Activated T-cell treated with anti-CD3 and anti-CD28 coated beads for 1 hour (primary cell): ENCODE data around the gene CMSS1.

Experiments
- DNase-seq: peaks from one replicate; pipeline ENCODE4 v3.0.0-alpha.2; 2020; ENCODE audit warnings: low read depth

Gene CMSS1

DNA sequence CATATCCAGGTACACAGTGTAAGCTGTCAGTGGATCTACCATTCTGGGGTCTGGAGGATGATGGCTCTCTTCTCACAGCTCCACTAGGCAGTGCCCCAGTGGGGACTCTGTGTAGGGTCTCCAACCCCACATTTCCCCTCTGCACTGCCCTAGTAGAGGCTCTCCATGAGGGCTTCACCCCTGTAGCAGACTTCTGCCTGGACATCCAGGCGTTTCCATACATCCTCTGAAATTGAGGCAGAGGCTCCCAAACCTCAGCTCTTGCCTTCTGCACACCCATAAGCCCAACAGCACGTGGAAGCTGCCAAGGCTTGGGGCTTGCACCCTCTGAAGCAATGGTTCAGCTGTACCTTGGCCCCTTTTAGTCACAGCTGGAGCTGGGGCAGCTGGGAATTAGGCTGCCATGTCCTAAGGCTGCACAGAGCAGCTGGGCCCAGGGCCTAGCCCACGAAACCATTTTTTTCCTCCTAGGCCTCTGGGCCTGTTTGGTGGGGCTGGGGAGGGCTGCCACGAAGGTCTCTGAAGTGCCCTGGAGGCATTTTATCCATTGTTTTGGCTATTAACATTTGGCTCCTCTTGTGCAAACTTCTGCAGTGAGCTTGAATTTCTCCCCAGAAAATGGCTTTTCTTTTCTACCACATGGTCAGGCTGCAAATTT, 362.2 kb downstream of the CMSS1 start:
- no peak for DNase-seq

DNA sequence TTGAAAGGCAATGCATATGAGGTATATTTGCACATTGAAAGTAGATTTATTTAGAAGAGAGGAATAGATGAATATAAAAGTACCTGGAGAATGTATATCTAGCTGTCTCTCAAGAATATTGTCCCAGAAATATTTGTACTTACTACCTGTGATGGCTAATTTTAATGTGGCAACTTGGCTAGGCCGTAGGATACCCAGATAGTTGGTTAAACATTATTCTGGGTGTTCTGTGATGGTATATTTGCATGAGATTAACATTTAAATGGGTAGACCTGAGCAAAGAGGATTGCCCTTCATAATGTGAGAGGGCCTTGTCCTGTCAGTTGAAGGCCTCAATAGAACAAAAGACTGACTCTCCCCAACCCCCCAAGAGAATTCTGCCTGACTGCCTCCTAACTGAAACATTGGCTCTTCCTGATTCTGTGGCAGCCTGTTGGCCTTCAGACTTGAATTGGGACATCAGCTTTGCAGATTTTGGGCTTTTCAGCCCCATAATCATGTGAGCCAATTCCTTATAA, 366.0 kb downstream of the CMSS1 start:
- no peak for DNase-seq

DNA sequence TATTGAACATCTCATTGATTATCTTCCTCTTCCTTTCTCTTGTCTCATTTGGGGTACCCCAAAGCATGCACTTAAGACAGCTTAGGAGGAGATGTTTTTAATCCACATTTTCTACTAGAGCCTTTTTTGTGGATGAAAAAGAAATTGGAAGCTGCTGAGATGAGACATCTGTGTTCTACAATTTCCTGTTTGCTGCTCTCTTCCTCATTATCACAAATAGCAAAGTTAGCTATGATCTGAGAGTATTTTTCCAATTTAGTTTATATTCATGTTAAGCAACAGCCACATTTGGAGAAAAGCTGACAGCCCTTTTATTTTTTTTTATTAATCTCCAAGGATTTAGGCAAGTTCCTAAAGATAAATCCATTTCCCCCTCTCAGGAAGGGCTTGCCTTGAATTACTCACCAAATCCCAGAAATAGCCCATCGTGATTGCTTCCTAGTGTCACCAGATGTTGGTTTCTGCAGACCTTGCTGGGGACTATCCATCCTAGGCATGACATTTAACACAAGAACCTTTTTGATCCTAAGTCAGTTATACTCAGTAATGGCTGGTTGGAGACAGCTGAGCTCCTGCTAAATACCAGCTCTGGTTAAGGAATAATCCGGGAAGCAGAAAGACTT, 367.4 kb downstream of the CMSS1 start:
- DNase-seq = no peak

DNA sequence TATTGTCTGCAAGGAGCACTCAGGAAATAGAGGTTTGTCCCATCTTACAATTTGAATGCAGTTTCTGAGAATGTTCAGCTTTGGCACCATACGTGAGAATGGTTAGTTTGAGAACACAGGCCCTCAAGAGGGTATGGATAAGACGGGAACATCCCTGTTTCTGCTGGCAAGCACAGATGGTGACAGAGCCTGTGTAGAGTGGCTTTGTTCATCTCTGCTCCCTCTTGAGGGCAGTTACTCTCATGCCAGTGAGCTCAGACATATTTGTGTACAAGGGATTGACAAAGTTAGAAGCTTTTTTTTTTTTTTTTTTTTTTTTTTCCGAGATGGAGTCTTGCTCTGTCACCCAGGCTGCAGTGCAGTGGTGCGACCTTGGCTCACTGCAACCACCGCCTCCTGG, 368.2 kb downstream of the CMSS1 start:
- no peak for DNase-seq

DNA sequence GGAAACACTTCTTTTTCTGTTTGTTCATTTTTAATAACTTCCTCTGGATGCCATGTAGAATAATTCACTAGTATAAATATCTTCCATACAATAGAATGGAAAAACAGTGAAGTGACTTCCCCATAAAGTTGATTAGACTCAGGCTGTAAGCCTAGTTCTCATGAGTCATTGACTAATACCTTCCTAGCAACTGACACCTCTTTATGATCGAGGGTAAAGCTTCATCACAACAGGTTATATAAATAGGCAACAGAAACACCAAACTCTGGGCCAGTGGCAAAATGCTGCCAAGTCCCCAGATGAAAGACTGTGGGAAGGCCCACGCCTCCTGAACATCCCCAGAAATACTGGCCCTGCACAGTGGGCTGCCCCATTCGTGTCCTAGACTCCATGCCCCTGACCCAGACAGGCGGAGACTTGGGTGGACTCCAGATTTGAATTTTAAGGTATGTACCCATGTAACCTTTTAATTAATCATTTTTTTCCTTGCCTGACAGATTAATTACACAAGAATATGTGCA, 371.8 kb downstream of the CMSS1 start:
- DNase-seq = no peak

DNA sequence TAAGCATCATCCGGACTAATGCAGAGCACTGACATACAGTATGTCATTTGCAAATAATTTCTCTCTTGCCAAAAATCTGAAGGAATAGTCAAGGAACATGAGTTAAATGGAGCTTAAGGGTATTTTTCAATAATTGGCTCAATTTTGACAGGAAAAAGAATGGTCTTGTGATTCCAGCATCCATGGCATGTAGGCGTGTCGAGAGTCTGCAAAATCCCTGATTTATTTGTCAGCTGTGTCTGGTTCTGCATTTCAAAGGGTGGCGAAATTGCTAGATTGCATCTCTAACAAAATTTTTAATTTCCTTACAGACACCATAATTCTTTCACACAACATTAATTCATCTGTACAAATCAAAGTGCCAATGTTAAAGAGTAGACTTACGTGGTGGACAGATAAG, 377.7 kb downstream of the CMSS1 start:
- DNase-seq = no peak

DNA sequence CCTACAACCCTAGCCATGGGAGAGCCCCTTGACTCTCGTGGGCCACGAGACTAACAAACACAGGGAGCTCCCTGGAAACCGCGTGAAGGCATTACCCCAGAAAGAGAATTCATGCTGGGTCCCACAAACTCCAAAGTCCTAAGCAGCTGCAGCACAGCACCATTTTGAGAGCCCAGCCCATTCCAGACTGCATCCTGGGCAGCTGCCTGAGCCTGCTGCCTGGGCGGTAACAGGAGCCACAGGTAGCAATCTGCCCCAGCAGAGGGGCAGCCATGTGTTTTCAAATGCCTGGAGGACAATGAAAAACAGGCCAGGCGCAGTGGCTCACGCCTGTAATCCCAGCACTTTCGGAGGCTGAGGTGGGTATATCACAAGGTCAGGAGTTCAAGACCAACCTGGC, 380.2 kb downstream of the CMSS1 start:
- no peak for DNase-seq

DNA sequence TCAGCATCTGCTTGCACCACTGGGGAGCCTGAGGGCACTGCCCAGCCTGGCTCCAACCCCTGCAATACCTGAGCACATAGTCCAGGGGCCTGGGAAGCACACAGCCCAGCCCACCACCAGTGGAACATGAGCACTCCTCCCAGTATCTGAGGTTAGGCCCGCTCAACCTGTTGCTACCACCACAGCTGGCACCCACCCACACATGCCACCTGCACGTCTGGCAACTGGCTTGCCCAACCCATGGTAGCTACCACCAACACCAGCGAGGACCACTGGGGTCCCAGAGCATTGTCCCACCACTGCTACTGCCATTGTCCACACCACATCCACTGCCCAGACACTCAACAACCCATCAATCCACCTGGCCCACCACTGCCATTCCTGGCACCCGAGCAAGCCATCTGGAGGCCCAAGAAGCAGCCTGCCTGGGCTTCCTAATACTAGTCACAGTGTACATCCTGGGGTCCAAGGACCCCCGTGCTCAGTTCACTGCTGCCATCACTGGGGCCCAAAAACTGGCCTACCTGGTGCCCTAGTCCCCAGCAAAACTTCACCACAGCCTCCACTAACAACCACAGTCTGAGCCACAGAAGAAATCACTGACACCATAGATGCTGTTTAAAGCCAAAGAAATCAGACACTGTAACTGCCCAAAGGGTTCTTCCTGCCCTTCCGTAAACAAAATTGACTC, 381.1 kb downstream of the CMSS1 start:
- no peak for DNase-seq

DNA sequence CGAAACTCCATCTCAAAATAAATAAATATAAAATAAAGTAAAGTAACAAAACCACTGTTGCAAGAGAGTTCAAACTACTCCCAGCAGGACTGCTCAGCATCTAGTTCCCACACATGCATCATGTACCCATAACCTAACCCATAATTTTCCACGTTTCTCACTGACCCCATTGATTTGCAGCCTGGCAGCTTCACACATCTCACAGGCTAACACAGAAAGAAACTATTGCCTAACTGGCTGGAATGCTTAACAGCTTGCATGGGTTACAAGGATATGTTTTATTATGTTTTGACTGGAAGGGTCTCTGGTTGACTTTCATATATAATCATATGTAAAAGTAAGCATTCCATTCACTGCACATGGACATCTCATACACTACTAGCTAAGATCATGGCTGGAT, 387.5 kb downstream of the CMSS1 start:
- no peak for DNase-seq

DNA sequence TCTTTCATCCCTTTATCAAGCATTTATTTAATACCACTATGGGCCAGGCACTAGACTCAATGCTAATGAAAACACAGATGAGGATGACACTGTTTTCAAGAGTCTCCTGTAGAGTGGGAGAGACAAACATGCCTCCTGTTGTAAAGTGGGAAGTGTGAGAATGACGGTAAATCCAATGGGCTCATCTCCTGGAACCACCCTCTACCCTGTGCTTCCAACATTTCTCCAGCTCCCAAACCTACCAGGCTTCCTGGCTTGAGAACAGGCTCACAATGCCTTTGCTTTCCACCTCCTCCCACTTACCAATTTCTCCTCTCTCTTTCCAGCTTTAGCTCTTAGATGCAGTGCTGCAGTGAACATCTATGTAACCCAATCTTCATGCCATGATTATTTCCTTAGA, 389.0 kb downstream of the CMSS1 start:
- DNase-seq = no peak

DNA sequence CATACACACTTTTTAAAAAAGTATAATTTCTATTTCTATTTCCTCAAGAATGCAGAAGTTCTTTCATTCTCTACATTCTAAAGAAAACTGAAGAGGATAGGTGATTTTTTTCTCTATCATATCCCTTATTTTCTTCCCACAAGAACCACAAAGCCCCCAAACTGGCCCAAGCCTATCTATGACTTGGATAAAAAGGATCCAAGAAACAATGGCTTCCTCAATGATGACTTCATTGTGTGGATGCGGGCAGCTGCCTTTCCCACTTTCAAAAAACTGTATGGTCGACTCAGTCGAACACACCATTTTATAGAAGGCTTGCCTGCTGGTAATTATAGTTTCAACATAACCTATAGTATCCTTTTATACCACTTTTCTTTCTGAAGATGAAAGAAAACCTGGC, 390.2 kb downstream of the CMSS1 start:
- no peak for DNase-seq

DNA sequence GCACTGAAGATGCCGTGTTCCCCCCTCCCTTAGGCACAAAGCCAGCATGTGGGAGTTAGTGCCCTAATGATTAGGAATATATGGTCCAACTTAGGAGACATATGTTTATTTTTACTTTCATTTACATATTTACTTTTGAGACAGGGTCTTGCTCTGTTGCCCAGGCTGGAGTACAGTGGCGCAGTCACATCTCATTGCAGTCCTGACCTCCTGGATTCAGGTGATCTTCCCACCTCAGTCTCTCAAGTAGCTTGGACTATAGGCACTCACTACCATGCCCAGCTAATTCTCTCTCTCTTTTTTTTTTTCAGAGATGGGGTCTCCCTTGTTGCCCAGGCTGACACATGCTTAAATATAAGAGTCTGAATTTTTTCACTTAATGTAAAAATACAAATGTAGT, 391.5 kb downstream of the CMSS1 start:
- DNase-seq = no peak

DNA sequence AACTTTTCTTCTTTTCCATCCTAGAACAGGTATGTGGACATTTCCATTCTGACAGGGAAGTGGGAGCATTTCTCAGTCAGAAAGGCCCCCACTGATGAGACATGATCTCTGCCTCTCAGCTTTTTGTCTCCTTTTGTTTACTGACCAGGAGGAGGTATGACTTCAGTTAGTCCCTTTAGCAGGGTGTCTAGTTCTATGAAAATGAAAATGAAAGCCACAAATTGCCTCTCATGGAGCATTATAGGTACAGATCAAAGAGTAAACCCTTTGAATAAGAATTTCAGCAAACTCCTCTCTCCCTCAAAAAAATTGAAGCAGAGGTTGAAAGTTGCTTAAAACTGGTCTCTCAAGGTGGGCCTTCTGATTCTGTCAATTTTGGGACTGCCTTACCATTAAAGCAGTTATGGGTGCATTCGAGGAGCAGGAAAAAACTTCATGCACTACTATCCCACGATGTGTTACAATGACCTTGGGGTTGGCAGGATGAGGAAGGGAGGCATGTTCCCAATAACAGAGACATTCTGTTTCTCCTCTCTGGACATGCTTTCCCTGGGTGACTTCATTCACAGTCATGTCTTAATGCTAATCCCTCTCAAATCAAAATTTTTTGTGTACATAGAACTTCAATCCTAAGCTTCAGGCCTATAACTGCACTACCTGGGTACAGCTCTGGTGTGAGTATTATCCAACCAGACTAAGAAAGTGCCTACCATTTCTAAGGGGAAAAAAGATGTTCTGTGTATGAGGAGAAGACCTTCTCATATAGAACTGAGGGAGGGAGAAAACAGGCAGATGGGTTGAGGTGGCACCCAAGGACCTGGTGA, 392.5 kb downstream of the CMSS1 start:
- DNase-seq = no peak

DNA sequence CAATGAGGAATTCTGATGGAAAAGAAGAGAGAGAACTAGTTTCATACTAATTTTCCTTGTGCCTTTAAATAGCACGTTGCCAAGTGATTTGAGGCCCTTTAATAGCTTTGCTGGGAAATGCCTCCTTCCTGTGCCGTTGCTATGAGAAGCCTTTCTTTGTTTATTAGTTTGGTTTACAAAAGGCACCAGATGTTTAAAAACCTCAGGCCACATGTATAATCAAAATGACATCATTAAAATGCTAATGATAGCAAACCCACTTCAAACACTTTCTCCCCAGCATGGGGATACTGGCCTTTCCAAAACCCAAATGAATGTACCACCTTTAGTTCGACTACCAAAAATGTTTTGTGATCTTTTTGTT, 393.1 kb downstream of the CMSS1 start:
- DNase-seq = no peak

DNA sequence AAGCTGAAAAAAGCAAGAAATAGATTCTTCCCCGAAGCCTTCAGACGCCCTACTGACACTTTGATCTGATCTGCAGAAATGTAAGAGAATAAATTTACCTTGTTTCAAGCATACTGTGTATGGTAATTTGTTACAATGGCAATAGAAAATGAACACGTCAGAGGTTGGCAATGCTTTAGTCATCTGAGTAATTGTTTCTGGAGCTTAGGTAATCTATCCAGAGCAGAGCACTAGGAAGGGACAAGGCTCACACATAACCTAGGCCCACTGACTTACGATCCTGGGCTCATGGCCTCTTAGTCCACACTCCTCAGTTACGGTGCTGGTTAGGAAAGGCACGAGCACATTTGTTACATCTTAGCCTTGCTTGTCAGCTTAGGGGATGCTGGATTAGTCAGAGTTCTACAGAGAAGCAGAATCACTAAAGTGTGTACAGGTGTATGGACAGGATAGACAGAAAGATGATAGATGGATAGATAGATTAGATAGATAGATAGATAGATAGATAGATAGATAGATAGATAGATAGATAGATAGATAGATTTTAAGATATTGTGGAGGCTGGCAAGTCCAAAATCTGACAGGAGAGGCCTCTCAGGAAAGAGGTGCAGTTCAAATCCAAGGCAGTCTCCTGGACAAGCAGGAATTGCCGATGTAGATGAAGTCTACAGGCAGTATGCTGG, 396.4 kb downstream of the CMSS1 start:
- no peak for DNase-seq

DNA sequence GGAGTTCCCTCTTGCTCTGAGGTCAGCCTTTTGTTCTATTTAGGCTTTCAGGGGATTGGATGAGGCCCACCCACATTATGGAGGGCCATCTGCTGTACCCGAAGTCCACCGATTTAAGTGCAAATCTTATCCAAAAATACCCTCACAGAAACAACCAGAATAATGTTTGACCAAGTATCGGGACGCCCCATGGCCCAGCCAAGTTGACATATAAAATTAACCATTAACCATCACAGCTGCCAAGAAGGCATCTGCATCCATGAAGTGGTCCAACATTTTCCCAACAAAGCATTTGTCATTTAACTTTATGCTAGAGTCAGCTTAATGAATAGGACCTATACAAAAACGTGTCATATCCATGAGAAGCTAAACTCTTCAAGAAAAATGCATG, 396.9 kb downstream of the CMSS1 start:
- no peak for DNase-seq

DNA sequence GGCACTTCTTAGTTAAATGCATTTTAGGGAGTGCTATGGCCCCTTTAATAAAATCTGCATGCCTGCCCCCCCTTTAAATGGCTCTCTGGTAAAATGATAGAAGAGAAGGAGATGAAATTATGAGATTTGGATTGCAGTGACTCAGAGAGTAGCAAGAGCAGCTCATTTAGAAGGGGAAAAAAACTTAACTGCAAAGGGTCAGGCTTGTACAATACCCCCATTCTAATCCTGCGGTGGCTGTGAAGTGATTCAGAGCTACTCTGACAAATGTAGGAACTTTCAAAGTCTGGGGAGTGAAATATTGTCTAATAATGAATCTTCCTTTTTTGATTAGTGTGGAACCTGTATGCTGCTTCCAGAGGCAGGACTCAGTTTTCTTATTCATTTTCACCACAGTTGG, 399.1 kb downstream of the CMSS1 start:
- no peak for DNase-seq

DNA sequence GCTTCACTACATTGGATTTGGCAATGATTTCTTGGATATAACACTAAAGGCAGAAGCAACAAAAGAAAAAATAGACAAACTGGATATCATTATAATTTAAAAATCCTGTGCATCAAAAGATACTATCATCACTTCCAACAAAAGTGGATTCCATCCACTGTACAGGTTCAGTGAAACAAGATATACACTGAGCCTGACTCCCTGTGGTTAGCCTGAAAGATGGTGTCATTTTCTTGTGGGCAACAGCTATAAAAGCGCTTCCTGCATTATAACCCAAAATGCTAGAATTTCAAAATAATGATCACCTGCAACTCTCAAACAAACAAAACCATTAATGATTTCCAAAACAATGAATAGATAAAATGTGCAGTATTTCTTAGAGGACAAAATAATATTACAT, 403.5 kb downstream of the CMSS1 start:
- no peak for DNase-seq

DNA sequence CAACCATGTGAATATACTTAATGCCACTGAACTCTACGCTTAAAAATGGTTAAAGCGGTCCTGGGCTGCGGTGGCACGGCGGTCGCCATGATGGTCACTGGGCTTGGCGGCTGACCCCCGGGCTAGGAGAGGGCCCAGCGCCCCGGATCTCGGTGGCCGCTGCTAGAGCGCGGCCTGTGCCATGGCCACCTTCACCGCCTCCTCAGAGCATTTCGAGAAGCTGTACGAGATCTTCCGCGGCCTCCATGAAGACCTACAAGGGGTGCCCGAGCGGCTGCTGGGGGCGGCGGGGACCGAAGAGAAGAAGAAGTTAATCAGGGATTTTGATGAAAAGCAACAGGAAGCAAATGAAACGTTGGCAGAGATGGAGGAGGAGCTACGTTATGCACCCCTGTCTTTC, 407.5 kb downstream of the CMSS1 start:
- DNase-seq = no peak

DNA sequence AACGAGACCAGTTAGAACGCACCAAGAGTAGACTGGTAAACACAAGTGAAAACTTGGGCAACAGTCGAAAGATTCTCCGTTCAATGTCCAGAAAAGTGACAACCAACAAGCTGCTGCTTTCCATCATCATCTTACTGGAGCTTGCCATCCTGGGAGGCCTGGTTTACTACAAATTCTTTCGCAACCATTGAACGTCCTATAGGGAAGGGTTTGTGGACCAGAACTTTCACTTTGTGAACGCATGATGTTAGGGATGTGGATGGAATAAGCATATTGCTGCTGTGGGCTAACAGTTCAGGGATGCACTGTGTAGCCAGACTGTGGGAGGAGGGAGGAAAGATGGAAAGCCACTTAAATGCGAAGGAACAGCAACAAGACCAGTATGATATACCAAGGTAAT, 408.2 kb downstream of the CMSS1 start:
- no peak for DNase-seq

DNA sequence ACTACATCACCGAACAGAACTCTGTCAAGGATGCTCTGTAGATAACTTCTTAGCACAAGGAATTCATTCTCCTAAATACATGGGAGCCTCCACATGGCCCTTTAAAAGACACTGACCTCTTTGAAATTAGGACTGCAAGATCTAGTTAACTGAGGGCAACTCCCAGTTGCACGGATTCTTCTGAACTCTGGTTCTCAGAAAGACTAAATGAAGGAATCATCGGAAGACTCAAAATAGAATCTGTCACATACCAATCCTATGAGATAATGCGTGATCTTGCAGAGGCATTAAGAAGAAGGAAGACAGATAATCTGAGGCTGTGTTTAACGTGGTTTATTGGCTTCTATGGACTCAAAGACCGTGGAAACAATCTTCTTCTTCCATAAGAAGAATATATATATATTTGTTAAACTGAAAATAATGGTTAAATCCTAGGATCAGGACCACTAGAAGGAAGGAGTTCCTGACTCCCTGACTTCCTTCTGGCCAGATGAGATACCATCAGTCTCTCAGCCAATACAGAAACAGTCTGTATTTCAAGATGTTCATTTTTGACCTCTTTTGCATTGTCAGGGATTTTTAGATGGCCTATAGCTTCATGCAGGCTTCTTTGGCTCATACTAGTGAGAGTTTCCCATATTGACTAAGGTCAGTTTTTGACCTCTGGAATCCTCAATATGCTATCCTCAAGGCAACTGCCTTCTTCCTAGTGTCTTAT, 409.2 kb downstream of the CMSS1 start:
- no peak for DNase-seq
